DOHH2 (cell line): ENCODE results near the gene LUC7L3.

ENCODE experiments used
- CTCF ChIP-seq: fragments of 200-600 bp; sonication (generic); IDR thresholded peaks from one replicate; pipeline ENCODE4 v1.5.1; 2014; ENCODE audit warnings: antibody characterized with exemption, mild to moderate bottlenecking, low read depth, low read length; ENCODE audit not compliant: poor library complexity, severe bottlenecking
- EZH2phosphoT487 ChIP-seq: fragments of 200-600 bp; sonication (generic); IDR thresholded peaks from 2 replicates; pipeline ENCODE4 v1.6.1; 2017; ENCODE audit warnings: borderline replicate concordance, mild to moderate bottlenecking, antibody characterized with exemption, low read length, moderate library complexity, mixed read lengths

- TF ChIP-seq EZH2phosphoT487, result no peak
- TF ChIP-seq CTCF, result no peak
Observed at GRCh38 chr17:50686494-50687199, 32.8 kb upstream of the LUC7L3 start.
